CMK (cell line): ENCODE data around the gene MRAP2.

ENCODE experiments used
- DNase-seq: peaks from one replicate; pipeline ENCODE4 v3.0.0-alpha.2; 2010; ENCODE audit warnings: low read depth

MRAP2 gene

DNA sequence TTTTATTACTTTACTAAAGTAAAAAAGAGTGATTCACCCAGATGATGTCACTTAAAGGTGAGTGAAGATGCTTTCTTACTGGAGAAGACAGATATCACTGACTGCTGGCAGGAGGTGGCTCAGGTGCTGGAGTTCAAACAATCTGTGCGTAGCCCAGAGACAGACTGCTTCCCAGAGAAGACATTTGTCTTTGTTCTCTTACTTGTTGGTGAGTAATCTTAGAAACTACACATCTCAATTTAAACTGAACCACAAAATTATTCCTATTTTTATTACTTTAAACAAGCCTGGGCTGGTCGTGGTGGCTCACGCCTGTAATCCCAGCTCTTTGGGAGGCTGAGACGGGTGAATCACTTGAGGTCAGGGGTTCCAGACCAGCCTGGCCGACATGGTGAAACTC is 101.7 kb downstream of the MRAP2 start:
- DNase-seq, result no peak

DNA sequence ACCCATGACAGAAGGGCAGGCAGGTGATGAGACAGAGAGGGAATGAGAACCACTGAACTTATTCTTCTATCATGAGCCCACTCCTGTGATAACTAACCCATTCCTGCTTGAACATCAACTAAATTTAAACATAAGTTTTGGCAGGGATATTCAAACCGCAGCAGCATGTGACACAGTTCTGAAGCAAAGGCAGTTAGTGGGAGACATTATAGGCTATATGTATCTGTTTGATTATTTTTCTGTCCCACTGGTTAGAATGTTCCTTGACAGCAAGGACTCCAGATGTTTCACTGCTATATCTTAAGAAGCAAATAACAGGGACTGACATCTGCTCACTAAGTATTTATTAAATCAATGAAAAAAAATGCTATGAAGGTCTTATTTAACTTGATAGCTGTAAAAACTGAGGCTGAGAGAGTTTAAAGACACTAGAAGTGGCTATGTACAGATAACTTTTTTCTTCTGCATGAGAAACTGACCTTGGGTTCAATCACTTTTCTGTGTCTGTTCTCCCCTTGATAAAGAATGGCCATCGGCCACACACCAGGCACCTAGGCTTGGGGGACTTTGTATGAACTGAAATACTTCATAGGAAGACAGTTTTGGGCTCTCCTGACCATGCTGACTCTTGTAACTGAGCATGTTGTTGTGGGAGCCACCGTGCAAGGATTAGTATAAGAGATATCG is 102.9 kb downstream of the MRAP2 start:
- DNase-seq, result no peak

DNA sequence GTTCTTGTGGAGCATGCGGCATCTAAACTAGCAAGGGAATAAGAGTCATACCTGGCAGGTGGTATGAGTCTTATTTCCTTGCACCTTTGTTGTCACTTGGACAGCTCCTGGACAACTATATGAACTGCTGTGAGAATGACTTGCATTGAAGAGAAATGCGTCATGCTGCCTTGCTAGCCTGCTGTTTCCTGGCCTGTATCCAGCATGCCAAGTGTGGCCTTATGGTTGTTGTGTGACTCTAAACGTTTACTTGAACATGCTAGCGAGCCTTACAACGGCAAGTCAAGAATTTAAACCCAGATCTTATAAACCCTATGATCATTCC is 103.4 kb downstream of the MRAP2 start:
- DNase-seq, result no peak

DNA sequence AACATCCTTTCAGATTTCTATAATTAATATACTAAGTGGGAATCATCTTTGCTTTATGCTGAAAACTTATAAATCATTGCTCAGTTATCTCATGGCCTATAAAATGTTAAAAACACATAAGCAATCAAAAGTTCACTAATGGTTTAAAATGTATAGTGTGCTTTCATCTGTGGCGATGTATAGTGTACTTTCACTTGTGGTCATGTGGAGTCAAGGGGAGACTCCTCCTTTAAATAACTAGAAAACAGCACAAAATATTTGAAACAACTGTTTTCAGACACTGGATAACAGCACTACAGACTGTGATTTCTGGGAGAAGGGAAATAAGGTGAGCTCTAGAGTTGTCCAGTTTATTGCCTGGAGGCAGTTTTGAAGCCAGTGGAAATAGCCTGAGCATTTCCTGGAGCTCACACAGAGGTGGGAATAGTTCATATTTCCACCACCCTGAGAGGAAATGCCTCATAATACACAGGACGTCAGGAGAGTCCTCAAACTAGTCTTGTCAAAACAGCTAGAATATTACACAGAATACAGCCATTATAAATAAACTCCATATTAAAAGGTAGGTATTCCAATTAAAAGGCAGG is 104.5 kb downstream of the MRAP2 start:
- DNase-seq, result no peak

DNA sequence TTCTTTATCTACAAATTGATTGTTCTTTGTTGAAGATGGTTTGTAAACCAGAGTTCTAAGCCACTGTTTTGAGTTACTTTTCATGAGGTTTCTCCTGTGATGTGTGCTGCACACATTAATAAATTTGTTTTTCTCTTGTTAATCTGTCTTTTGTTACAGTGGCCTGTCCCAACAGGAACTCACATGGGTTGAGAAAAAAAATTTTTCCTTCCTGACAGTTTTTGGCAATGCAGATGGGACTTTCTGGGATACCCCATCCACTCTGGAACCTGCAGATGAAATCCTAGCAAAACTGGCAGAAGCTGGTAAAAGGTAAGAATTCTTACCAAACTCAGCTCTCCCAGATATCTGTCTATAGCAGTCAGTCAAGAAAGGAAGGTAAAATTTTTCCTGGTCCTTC is 105.7 kb downstream of the MRAP2 start:
- DNase-seq, result no peak
